ENCODE measurements around the gene ABCF2. TPM values are rescaled to one million over a fixed set of nuclear protein-coding genes. Genes with fewer than 3 reads are reported as not detected.

The ABCF2 gene
- polyA plus RNA-seq, 3 donors, result 18.0 to 22.0 (median 21.1) TPM

- H3K4me1 Mint-ChIP-seq, result peaks cover 4% of the 10 kb centered on the region
- Histone ChIP-seq H4K20me1 (ENCODE audit: insufficient read depth, low read length) (no peaks in the 10 kb centered on the region), H3K79me2 (ENCODE audit: insufficient read depth, low read length) (no peaks in the 10 kb centered on the region), H2AFZ (ENCODE audit: insufficient read depth, low read depth, low read length, poor library complexity, severe bottlenecking) (no peak overlapping the region), H3K27me3 (ENCODE audit: control insufficient read depth in 2 of 2, insufficient read depth in 2 of 2, low read length in 2 of 2) (peaks cover 0 to 13% of the 10 kb centered on the region in 2 donors), H3K9me3 (replicated peaks in 1 of 2; ENCODE audit: control insufficient read depth in 1 of 2, insufficient read depth in 1 of 2, low read length in 2 of 2) (peaks cover 4 to 15% of the 10 kb centered on the region in 2 donors), H3K36me3 (replicated peaks in 1 of 2; ENCODE audit: control insufficient read depth in 1 of 2, insufficient read depth in 2 of 2, low read length in 2 of 2) (no peaks in the 10 kb centered on the region), H3K27ac (ENCODE audit: low read depth in 1 of 2, low read length in 2 of 2) (no peak overlapping the region), H3K4me1 (ENCODE audit: control insufficient read depth in 1 of 2, insufficient read depth in 2 of 2, low read length in 2 of 2) (no peaks in the 10 kb centered on the region), H3K9ac (ENCODE audit: insufficient read depth, low read length, poor library complexity, severe bottlenecking) (no peak overlapping the region), H3K4me3 (replicated peaks in 1 of 3; ENCODE audit: low read depth in 2 of 3, low read length in 3 of 3) (no peak overlapping the region), H3K4me2 (replicated peaks; ENCODE audit: extremely low read depth, low read length, poor library complexity, severe bottlenecking) (no peak overlapping the region)
- no peaks in the 10 kb centered on the region for H3K36me3 Mint-ChIP-seq
- no peak overlapping the region for H3K27ac Mint-ChIP-seq
- intact Hi-C loops (cut with micrococcal nuclease), result no loop called here
- 93% methylated on average over 9 of the region's 9 CpGs for WGBS (ENCODE audit: insufficient coverage)
- peaks cover 10 to 17% (median 14%) of the 10 kb centered on the region in 7 donors for H3K9me3 Mint-ChIP-seq
- TF ChIP-seq, protein P1, sequence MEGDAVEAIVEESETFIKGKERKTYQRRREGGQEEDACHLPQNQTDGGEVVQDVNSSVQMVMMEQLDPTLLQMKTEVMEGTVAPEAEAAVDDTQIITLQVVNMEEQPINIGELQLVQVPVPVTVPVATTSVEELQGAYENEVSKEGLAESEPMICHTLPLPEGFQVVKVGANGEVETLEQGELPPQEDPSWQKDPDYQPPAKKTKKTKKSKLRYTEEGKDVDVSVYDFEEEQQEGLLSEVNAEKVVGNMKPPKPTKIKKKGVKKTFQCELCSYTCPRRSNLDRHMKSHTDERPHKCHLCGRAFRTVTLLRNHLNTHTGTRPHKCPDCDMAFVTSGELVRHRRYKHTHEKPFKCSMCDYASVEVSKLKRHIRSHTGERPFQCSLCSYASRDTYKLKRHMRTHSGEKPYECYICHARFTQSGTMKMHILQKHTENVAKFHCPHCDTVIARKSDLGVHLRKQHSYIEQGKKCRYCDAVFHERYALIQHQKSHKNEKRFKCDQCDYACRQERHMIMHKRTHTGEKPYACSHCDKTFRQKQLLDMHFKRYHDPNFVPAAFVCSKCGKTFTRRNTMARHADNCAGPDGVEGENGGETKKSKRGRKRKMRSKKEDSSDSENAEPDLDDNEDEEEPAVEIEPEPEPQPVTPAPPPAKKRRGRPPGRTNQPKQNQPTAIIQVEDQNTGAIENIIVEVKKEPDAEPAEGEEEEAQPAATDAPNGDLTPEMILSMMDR (IDR thresholded peaks at IDR 0.05), result no peak
- peak overlapping the region in 1 of 2 donors; percentile 32 for H3K4me3 Mint-ChIP-seq
- peaks cover 11 to 39% (median 13%) of the 10 kb centered on the region in 3 donors for H3K27me3 Mint-ChIP-seq (ENCODE audit: low read depth in 3 of 3)
- no peak for DNase-seq
These were observed 48.8 kb downstream of the ABCF2 start for GRCh38 chr7:151178236-151178635.

DNA sequence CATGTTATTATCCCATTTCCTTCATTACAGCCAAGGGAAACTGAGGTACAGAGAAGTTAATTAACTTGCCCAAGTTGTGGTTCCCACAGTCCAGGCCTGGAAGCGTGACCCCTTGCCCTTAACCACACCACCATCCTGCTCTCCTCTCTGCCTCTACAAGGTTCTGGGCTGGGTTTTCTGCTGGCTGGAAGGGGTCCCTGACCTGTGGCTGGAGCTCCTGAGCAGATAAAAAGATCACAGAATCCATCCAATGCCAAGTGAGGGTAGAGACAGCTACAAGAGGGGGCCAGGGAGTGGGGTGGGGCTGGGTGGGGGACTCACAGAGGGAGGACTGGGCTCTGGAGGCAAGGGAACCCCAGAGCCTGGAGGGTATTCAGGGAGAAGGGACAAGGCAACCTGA, 49.7 kb downstream of the ABCF2 start:
- Histone ChIP-seq H4K20me1 (ENCODE audit: insufficient read depth, low read length) (no peaks in the 10 kb centered on the region), H3K4me3 (replicated peaks in 1 of 3; ENCODE audit: low read depth in 2 of 3, low read length in 3 of 3) (no peak overlapping the region), H3K4me1 (ENCODE audit: control insufficient read depth in 1 of 2, insufficient read depth in 2 of 2, low read length in 2 of 2) (no peaks in the 10 kb centered on the region), H3K79me2 (ENCODE audit: insufficient read depth, low read length) (no peaks in the 10 kb centered on the region), H3K4me2 (replicated peaks; ENCODE audit: extremely low read depth, low read length, poor library complexity, severe bottlenecking) (no peak overlapping the region), H3K27me3 (ENCODE audit: control insufficient read depth in 2 of 2, insufficient read depth in 2 of 2, low read length in 2 of 2) (peaks cover 0 to 18% of the 10 kb centered on the region in 2 donors), H3K36me3 (replicated peaks in 1 of 2; ENCODE audit: control insufficient read depth in 1 of 2, insufficient read depth in 2 of 2, low read length in 2 of 2) (no peaks in the 10 kb centered on the region), H3K9me3 (replicated peaks in 1 of 2; ENCODE audit: control insufficient read depth in 1 of 2, insufficient read depth in 1 of 2, low read length in 2 of 2) (peaks cover 4 to 18% of the 10 kb centered on the region in 2 donors), H2AFZ (ENCODE audit: insufficient read depth, low read depth, low read length, poor library complexity, severe bottlenecking) (no peak overlapping the region), H3K9ac (ENCODE audit: insufficient read depth, low read length, poor library complexity, severe bottlenecking) (no peak overlapping the region), H3K27ac (ENCODE audit: low read depth in 1 of 2, low read length in 2 of 2) (no peak overlapping the region)
- H3K27ac Mint-ChIP-seq, result no peak overlapping the region
- H3K4me1 Mint-ChIP-seq, result peaks cover 4% of the 10 kb centered on the region
- TF ChIP-seq, protein P1 (IDR thresholded peaks at IDR 0.05), result no peak
- peaks cover 12 to 26% (median 18%) of the 10 kb centered on the region in 7 donors for H3K9me3 Mint-ChIP-seq
- intact Hi-C loops (cut with micrococcal nuclease), result no loop called here
- DNase-seq, result no peak
- H3K27me3 Mint-ChIP-seq (ENCODE audit: low read depth in 3 of 3), result peaks cover 14 to 45% (median 15%) of the 10 kb centered on the region in 3 donors
- WGBS (ENCODE audit: insufficient coverage), result no CpG with 5 or more reads among the region's 1 CpG
- no peaks in the 10 kb centered on the region for H3K36me3 Mint-ChIP-seq
- H3K4me3 Mint-ChIP-seq, result no peak overlapping the region

Measured in CD14-positive monocyte (primary cell).